ENCODE measurements around the gene CSNK2B.
A peak's percentile ranks its signal among the peaks of the same experiment; 100 is the strongest.

Gene CSNK2B

GRCh38 chr6:31701666-31702404 is 36.0 kb downstream of the CSNK2B start:
- peak overlapping the region; percentile 88 for H3K4me3 ChIP-seq (ENCODE audit: severe bottlenecking)
- no peak for TF ChIP-seq CTCF (IDR thresholded peaks at IDR 0.05; ENCODE audit: poor library complexity, severe bottlenecking)
- peaks cover 18% of the 10 kb centered on the region for H3K36me3 ChIP-seq (ENCODE audit: low read depth)
- ATAC-seq (ENCODE audit: low read depth) (no peak), DNase-seq (ENCODE audit: low spot score) (no peak)
- no peaks in the 10 kb centered on the region for H3K9me3 ChIP-seq (ENCODE audit: severe bottlenecking)
- H3K4me1 ChIP-seq (ENCODE audit: insufficient read depth, poor library complexity, severe bottlenecking): no peaks in the 10 kb centered on the region
- H3K27ac ChIP-seq (ENCODE audit: poor library complexity, severe bottlenecking): peak overlapping the region; percentile 53
- no peaks in the 10 kb centered on the region for H3K27me3 ChIP-seq (ENCODE audit: insufficient read depth, poor library complexity, severe bottlenecking)

GRCh38 chr6:31702405-31702818 is 36.5 kb downstream of the CSNK2B start:
- peak; percentile 5; the same call in 2 of the 3 replicates for ATAC-seq (ENCODE audit: low read depth)
- Histone ChIP-seq H3K4me3 (ENCODE audit: severe bottlenecking) (peak overlapping the region; percentile 88), H3K27me3 (ENCODE audit: insufficient read depth, poor library complexity, severe bottlenecking) (no peaks in the 10 kb centered on the region), H3K36me3 (ENCODE audit: low read depth) (peaks cover 17% of the 10 kb centered on the region), H3K9me3 (ENCODE audit: severe bottlenecking) (no peaks in the 10 kb centered on the region), H3K27ac (ENCODE audit: poor library complexity, severe bottlenecking) (peak overlapping the region; percentile 53), H3K4me1 (ENCODE audit: insufficient read depth, poor library complexity, severe bottlenecking) (no peaks in the 10 kb centered on the region)
- TF ChIP-seq CTCF (IDR thresholded peaks at IDR 0.05; ENCODE audit: poor library complexity, severe bottlenecking): no peak
- DNase-seq (ENCODE audit: low spot score): no peak

GRCh38 chr6:31702819-31703716 is 37.2 kb downstream of the CSNK2B start, which contains the start of gene ABHD16A:
TSS of gene ABHD16A (minus strand) at chr6:31703324. CDS start at chr6:31703281, 43 bp downstream.
- peak within 1 kb of the TSS; percentile 88 for H3K4me3 ChIP-seq (ENCODE audit: severe bottlenecking)
- H3K4me1 ChIP-seq (ENCODE audit: insufficient read depth, poor library complexity, severe bottlenecking): no peaks in the 10 kb centered on the region
- H3K9me3 ChIP-seq (ENCODE audit: severe bottlenecking): no peaks in the 10 kb centered on the region
- H3K27me3 ChIP-seq (ENCODE audit: insufficient read depth, poor library complexity, severe bottlenecking): no peaks in the 10 kb centered on the region
- peak; percentile 98 for DNase-seq (ENCODE audit: low spot score)
- H3K36me3 ChIP-seq (ENCODE audit: low read depth): peaks cover 17% of the 10 kb centered on the region
- no peak for TF ChIP-seq CTCF (IDR thresholded peaks at IDR 0.05; ENCODE audit: poor library complexity, severe bottlenecking)
- H3K27ac ChIP-seq (ENCODE audit: poor library complexity, severe bottlenecking): peak within 1 kb of the TSS; percentile 53
- ATAC-seq (ENCODE audit: low read depth): peak; percentile 93

- no peak for TF ChIP-seq CTCF (IDR thresholded peaks at IDR 0.05; ENCODE audit: poor library complexity, severe bottlenecking)
- Histone ChIP-seq H3K9me3 (ENCODE audit: severe bottlenecking) (no peaks in the 10 kb centered on the region), H3K4me1 (ENCODE audit: insufficient read depth, poor library complexity, severe bottlenecking) (no peaks in the 10 kb centered on the region), H3K27me3 (ENCODE audit: insufficient read depth, poor library complexity, severe bottlenecking) (no peaks in the 10 kb centered on the region), H3K36me3 (ENCODE audit: low read depth) (no peaks in the 10 kb centered on the region; the same call in 1 of the 2 replicates), H3K27ac (ENCODE audit: poor library complexity, severe bottlenecking) (no peak overlapping the region), H3K4me3 (ENCODE audit: severe bottlenecking) (no peak overlapping the region)
- ATAC-seq (ENCODE audit: low read depth) (no peak), DNase-seq (ENCODE audit: low spot score) (no peak)
These were observed 40.1 kb downstream of the CSNK2B start for GRCh38 chr6:31705931-31706330.
